ENCODE measurements around the gene PLD5.

Gene PLD5

DNA sequence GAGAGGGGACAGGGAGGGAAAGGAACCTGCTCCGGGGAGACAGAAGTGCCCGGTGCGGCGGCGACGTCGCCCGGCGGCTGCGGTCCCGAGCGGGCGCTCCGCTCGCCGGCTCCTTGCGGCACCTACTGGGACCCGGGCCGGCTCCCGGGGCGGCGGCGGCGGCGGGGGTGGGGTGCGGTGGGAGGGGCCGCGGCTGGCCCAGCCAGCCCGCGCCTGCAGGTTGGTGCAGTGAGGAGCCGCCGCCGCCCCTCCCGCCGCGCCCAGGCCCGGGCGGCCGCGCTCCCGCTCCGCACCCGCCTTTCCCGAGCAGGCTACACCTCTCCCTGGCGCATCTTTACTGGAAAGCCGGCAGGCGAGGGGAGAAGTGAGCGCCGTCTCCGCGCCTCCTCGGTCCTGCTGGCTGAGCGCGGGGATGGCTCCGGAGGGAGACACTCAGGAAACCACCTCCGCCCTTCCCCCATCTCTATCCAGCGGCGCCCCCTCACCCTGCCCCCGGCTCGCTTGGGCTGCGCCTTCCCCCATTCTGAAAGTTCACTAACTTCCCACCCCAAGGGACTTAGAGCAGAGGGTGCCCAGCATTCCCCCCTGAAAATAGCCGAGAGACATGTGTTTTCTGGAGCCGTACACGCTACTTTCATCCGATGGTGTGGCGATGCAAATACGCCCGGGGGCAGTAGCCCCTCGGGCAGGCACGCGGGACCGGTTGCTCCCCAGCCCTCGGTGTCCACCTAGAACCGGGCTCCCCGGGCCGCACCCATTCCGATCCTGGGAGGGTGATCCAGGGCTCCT lies at the start of gene PLD5:
TSS of gene PLD5 (minus strand) at position 127 of the 789 bp plus-strand sequence.
- in situ Hi-C loops (cut with HindIII; ENCODE audit: low sequenced_read_pairs), result no loop called here

DNA sequence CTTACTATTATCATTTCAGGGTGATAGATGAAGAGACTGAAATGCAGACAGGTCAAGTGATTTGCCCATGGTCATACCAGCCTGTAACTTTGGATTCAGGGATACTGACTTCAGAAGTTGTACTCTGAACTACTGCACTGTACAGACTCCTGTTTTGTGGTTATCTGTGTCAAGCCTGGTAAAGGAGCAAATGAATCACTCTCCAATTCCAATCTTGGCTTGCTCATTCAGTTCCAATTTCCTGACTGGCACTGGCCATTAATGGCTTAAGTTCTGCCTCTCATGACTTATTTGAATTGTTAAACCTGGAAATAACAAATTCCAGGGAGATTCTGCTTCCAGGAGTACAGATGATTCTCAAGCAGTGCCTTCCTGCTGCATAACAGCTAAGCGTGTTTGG lies 45.4 kb upstream of the PLD5 start:
- in situ Hi-C loops (cut with HindIII; ENCODE audit: low sequenced_read_pairs), result no loop called here

DNA sequence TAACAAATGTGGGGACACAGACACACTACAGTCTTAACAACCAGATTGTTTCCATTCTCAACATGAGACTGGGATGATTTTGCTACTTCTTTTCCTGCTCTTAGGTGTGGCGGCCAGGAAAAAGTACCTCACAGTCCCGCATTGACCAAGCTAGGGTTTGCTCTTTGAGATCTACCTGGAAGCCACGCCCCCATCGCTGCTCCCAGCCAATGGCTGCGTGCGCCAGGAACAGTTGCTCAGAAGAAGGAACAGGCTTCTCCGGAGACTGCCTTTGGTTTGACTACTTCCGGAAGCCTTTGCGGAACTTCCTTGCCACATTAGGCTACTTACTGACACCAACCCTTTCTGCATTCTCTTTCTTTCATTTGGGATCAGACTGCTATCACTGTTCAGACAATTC lies 44.2 kb upstream of the PLD5 start:
- in situ Hi-C loops (cut with HindIII; ENCODE audit: low sequenced_read_pairs), result no loop called here

DNA sequence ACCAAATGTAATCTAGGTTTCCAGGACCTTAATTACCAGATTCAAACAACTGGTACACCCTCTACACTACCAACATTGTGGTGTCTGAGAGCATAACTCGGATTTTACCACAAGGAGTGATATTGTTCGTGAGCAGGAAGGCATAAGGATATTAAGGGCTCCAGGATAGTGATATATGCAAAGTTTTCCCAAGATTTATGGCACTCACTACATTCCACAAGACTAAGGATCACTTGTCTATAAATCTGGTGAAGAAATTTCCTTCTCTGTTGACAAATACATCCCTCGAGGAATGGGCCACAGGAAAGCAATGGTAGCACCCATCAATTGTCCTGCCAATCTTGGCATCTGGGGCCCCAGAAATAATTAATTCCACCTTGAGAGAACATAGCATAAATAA lies 43.1 kb upstream of the PLD5 start:
- in situ Hi-C loops (cut with HindIII; ENCODE audit: low sequenced_read_pairs), result no loop called here

DNA sequence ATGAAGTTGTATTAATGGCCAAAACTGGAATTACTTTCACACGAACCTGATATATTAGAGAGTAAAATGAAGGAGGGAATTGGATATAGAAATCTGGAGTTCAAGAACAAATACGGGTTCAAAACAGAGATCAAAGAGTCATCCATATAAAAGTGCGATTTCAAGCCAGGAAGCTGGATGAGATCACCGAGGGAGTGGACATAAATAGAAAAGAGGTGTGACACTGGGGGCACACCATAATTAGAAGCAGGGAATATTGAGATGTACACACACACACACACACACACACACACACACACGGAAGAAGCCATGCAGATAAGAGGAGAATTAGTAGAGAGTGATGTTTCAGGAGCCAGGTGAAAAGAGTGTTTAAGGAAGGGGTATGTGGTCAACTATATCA lies 32.3 kb upstream of the PLD5 start:
- in situ Hi-C loops (cut with HindIII; ENCODE audit: low sequenced_read_pairs), result no loop called here

DNA sequence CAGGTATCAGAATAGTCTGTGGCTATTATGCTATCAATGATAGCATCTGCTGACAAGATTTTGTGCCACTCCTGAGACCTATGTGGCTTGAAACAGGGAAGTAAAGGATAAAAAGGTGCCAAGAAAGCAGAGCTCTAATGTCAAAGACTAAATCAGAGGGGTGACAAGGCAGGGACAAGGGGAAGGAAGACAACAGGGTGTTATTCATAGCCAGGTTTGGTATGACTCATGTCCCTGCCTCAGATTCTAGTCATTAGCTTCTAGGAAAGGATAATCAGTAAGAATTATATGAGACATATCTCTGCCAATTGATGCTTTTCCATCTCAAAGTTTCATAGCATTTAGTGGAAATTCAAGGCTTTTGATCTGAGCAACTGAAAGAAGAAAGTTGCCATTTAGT lies 31.8 kb upstream of the PLD5 start:
- in situ Hi-C loops (cut with HindIII; ENCODE audit: low sequenced_read_pairs), result no loop called here

DNA sequence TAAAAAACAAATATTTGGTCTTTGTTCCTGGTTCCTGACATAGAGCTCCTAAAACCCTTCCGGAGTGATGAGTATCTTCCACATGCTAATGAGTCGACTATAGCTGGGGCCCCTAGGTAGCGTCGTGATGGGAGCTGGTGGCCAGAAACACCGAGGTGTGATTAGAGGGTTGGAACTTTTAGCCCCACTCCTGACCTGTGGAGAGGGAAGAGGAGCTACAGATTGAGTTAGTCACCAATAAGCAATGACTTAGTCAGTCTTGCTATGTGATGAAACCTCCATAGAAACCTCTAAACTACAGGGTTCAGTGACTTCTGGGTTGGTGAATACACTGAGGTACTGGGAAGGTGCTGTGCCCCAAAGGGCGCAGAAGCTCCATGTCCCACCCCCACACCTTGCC lies 30.1 kb upstream of the PLD5 start:
- in situ Hi-C loops (cut with HindIII; ENCODE audit: low sequenced_read_pairs), result no loop called here

DNA sequence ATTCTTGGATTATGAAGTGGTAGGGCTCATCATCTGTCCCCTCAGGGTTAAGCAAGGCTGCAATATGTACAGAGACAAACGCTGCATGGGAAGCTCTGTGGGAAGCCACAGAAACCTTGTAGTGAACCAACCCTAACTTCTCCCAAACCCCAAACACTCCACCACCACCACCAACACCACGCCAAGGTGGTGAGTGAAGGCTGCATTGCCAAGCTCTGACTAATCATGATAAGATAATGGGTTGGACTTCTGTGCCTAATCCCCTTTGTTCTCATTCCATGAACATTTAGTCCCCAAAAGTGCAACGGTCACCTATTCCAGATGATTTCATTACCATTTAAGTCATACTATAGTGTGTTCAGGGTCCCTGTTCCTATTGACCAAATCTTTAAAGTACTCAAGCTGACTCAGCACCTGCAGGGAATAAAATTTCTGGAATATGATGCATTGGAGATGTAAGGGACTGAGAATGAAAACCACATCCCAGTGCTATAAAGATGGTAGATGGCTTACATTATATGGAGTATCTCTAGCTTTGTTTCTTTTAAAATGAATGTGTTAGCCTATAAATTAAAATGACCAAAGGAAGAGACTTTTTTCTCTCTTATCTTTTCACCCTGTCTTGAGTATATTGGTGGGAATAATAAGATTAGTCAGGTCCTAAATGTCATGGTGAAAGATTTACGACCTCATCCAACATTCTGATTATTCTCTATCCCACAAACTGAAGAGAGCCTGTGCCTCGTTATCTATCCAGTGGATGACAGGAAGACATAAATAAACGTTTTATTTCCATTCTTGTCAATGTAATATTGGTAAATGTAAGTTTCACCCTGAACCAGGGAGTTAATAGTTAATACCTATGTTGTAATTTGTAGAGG lies 22.6 kb upstream of the PLD5 start:
- in situ Hi-C loops (cut with HindIII; ENCODE audit: low sequenced_read_pairs), result no loop called here

DNA sequence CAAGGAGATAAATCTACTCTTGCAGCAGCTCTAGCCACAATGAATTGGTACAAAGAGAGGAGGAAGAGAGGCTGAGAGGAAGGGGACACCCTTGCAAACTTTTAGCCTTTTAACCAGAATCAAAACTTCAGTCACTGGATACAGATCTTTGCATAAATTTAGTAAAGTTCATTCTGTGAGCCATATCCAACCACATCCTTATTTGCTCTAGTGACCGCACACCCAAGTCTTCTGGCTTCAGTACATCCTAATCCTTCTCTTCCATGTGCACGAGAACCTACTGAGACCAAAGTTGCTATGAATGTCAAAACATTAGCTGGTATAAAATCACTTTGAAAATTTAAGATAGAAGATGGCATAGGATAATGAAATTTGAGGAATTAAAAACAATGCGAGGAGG lies 21.9 kb upstream of the PLD5 start:
- in situ Hi-C loops (cut with HindIII; ENCODE audit: low sequenced_read_pairs), result no loop called here

DNA sequence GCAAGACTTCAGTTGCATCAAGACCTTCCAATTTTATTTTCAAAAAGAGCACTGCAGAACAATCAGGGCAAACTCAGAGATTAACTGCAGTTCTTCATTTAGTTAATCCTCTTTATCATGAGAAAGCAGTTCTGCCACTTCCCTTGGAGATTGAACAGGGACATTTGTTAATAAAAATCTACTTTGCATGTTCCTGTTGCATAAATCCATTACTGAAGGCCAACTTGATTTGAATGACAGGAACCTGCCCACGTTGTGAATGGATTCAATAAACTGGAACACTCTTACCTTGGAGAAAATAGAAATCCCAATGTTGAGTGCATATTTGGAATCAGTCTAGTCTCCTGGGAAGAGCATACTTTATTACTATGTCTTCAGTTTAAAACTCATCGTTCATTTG lies 19.6 kb upstream of the PLD5 start:
- in situ Hi-C loops (cut with HindIII; ENCODE audit: low sequenced_read_pairs), result no loop called here

DNA sequence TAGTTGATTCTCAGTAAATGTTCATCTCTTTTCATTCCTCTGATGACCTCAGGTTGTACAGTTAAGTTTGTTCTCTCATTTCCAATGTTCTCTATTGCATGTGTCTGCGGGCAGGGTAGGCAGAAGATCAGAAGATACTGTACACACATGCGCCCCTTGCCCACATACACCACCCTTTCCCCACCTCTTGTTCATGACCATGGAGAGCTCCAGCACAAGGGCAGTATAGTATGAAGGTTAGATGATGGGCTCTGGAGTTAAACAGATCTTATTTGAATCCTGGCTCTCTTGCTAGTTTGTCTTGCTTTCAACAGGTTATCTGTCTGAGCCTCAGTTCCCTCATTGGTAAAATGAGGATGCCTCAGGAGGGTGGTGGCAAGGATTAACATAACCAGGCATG lies 17.8 kb upstream of the PLD5 start:
- in situ Hi-C loops (cut with HindIII; ENCODE audit: low sequenced_read_pairs), result no loop called here

DNA sequence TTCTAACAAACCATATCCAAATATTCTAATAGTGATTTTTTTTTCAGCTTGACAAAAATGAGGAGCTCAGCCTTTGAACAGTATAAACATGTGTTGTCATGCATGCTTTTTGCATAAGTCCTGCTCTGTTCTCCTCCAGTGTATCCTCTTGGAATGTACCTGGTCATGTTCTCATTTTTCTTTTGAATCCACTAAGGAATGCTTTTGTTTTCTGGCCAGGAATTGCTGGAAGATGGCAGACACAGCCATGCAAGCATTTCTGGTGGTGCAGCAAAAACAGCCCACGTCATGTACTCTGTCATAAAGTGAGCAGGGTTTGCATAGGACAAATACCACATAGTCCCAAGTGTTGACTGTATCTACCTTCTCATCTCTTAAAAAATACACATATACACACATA lies 11.5 kb upstream of the PLD5 start:
- in situ Hi-C loops (cut with HindIII; ENCODE audit: low sequenced_read_pairs), result no loop called here

DNA sequence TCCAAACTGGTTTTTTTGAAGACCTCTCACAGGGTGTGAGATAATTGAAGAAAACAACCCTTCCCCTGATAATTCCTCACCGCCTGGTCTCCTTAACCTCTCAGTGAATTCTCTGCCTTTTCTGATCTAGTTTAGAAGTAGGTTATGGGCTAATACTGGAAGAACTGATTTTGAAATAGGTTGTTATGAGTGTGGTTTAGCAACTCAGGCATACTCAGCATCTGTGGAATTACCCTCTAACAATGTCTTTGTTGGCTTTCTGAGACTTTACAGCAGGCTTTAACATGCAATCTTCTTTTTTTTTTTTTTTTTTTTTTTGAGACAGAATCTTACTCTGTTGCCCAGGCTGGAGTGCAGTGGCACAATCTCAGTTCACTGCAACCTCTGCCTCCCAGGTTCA lies 10.3 kb upstream of the PLD5 start:
- in situ Hi-C loops (cut with HindIII; ENCODE audit: low sequenced_read_pairs), result no loop called here

DNA sequence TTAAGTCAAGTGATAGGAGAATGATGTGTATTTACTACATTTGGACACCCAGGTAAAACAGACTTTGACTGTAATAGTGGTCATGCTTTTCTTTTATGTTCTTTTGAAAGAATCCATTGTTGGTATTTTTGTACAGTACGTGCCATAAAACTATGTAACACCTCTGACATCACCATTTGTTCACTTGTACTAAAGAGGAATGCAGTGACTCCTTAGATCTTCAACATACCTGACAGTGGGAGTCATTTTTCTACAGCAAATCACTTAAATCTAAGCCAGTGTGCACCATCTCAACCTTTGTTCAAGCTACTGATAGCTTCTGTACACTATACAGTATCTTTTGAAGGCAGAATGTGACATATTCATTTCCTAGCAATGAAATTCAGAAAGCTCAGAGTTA lies 6.3 kb upstream of the PLD5 start:
- in situ Hi-C loops (cut with HindIII; ENCODE audit: low sequenced_read_pairs), result no loop called here

DNA sequence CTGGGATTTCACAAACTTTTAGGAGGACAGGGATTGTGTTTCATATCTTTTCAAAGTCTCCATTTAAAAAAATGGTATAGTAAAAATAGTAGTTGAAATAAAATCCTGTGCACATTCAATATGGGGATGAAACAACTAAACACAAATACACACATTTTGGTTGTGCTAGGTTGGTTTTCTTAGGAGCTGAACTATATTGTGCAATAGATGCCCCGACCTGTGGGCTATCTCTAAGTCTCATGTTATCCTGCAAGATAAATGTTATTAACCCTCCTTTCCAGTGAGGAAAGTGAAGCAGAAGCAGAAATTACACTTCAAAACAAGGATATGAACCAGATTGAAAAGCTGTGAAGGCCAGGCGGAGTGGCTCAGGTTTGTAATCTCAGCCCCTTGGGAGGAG lies 1.3 kb upstream of the PLD5 start:
- in situ Hi-C loops (cut with HindIII; ENCODE audit: low sequenced_read_pairs), result no loop called here

DNA sequence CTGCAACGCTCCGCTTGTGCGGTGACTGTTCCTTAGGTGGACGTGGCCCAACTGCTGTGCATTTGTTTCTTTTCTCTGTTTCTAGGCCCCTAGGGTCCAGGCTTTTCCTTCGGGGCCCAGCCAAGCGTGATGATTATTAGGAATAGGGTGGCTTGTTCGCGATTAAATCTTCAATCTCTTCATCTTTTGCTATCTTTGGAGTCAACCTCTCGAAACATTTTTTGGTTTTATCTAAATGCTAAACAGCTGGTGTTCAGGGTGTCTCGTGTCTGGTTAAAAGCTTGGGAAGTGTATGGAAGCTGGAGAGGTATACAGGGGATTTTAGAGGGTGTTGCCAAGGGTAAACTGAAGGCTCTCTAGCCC lies 844 bp upstream of the PLD5 start:
- in situ Hi-C loops (cut with HindIII; ENCODE audit: low sequenced_read_pairs), result no loop called here

DNA sequence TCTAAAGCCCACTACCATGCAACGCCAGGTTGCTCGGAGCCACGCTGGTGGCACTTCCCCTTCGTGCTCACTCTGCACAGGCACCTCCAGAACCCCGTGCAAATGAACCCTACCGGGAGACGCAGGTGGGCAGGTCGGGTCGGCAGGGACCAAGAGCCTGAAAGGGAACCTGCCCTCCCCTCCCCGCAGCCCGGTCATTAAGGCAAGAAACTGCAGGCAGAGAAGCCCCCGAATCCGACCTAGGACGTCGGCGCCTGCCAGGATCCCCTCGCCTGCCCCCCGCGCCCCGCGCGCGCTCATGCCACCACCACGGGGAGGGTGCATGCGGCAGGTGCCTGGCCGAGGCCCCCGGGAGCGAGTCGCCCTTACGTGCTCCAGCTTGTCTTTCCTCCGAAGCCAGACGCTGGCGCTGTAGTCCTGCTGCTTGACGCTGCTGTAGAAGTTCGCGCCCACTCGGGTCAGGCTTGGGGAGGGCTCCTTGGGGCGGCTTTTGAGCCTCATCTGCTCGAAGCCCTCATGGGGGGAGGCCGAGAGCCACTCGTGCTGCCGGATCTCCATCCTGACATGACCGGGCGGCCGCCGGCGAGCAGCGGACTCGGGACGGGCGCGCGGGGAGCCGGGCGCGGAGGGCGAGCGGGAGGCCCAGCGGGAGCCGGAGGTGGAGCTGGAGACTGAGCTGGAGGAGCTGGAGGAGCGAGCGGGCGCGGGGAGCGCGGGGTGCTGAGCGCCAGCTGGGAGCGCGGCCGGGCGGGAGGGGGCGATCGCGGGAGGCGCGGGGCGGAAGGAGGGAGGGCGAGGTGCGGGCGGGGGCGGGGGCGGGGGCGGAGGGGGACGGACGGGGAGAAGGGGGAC lies 552 bp downstream of the PLD5 start:
- in situ Hi-C loops (cut with HindIII; ENCODE audit: low sequenced_read_pairs), result no loop called here

DNA sequence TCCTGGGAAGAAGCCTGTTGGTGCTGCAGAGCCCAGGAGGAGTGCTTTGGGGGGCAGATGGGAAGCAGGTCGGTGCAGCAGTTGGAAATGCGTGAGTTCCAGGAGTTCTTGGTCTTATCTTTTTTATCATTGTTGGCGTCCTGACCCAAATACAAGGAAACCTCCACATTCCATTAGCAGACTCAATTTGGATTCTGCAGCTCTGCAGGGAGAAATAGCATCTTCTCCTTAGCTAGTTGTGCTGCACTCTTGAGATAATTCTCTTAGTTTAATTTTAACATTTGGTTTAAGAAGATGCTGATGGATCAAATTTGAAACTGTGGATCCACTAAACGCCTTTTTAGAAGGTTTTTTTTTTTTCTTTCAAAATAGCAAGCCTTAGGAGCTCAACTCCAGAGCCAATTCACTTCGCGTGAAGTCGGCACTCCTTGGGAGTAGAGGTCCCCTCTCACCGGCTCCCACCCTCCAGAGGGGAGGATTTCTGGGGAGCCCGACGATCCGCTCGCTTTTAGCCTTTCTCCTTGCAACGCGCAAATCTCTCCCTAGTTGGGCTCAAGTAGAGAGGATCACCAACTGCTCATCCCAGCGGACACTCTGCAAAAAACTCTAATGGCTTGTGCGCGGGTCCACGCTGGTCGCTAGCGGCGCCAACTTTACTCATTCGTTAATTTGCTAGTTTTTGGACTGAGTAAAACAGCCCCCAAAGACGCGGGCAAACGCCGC lies 1.3 kb downstream of the PLD5 start:
- in situ Hi-C loops (cut with HindIII; ENCODE audit: low sequenced_read_pairs), result no loop called here

DNA sequence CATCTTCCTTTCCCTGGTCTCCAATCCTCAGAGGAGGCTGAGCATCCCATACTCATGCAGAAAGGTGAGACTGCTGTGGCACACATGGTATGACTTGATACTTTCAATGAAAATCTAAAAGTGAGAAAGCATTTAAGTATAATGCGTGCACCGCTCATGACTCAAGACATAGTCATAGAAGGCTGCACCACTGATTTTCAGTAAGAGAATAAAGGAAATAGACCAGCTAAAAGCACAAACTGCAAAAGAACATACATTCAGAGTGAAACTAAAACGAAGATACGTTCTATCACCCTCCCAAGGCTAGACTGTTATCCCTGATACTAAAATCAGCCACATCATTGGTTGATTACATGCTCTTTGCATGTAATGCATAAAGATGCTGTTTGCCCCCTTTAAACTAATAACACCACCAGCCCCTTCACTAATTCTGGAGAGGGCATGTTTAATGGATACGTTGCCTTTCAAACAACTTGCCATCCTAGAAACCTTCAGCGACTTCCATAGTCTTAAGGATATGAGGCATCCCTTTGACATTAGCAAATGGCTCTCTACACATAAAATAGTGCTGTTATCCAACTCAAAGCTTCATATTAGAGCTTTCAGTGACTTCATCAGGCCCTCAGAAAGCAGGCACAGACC lies 2.1 kb downstream of the PLD5 start:
- in situ Hi-C loops (cut with HindIII; ENCODE audit: low sequenced_read_pairs), result no loop called here

DNA sequence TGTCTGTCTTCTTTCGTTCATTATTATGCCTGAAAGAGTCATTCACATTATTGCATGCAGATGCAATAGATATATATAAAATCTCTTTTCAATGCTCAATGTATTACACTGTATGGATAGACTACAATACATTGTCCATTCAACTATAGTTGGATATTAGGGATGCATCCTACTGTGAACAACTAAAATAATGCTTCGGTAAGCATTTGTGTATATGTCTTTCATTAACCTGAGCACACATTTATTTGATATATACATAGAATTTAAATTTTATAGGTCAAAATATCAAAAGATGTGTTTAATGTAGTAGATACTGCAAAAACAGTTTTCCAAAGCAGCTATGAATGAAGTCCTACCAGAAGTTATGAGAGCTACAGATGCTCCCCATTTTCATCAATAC lies 8.9 kb downstream of the PLD5 start:
- in situ Hi-C loops (cut with HindIII; ENCODE audit: low sequenced_read_pairs), result no loop called here
